ENCODE measurements around the gene MAF. TPM values are rescaled to one million over a fixed set of nuclear protein-coding genes. Genes with fewer than 3 reads are reported as not detected.

Gene MAF
- total RNA-seq, 1 donor, result 1.3 TPM

- no peak for DNase-seq (ENCODE audit: low read depth in 2 of 3, low spot score in 2 of 3)
Measured at GRCh38 chr16:79613009-79613408, 12.5 kb upstream of the MAF start.

GRCh38 chr16:79612207-79612606 is 11.7 kb upstream of the MAF start:
- no peak for DNase-seq (ENCODE audit: low read depth in 2 of 3, low spot score in 2 of 3)

- DNase-seq (ENCODE audit: low read depth in 2 of 3, low spot score in 2 of 3), result no peak
Measured at GRCh38 chr16:79610771-79611170, 10.2 kb upstream of the MAF start.

- no peak for DNase-seq (ENCODE audit: low read depth in 2 of 3, low spot score in 2 of 3)
Measured at GRCh38 chr16:79609861-79610260, 9.3 kb upstream of the MAF start.

- DNase-seq (ENCODE audit: low read depth in 2 of 3, low spot score in 2 of 3), result no peak
Measured at GRCh38 chr16:79608976-79609375, 8.4 kb upstream of the MAF start.

- no peak for DNase-seq (ENCODE audit: low read depth in 2 of 3, low spot score in 2 of 3)
Measured at GRCh38 chr16:79607587-79607986, 7.0 kb upstream of the MAF start.

GRCh38 chr16:79605999-79606398 is 5.5 kb upstream of the MAF start:
- DNase-seq (ENCODE audit: low read depth in 2 of 3, low spot score in 2 of 3), result peak in 1 of 3 donors; percentile 36

- DNase-seq (ENCODE audit: low read depth in 2 of 3, low spot score in 2 of 3), result no peak
Measured at GRCh38 chr16:79603055-79603454, 2.5 kb upstream of the MAF start.

- no peak for DNase-seq (ENCODE audit: low read depth in 2 of 3, low spot score in 2 of 3)
Measured at GRCh38 chr16:79602628-79603014, 2.1 kb upstream of the MAF start.

- DNase-seq (ENCODE audit: low read depth in 2 of 3, low spot score in 2 of 3), result peak; percentile 71 to 85 (median 74)
Measured at GRCh38 chr16:79601931-79602627, 1.5 kb upstream of the MAF start.

GRCh38 chr16:79601092-79601930 is 774 bp upstream of the MAF start:
- DNase-seq (ENCODE audit: low read depth in 2 of 3, low spot score in 2 of 3), result peak in 1 of 3 donors; percentile 17

GRCh38 chr16:79599837-79600637 is 500 bp downstream of the MAF start:
- peak; percentile 30 to 44 (median 33) for DNase-seq (ENCODE audit: low read depth in 2 of 3, low spot score in 2 of 3)

- DNase-seq (ENCODE audit: low read depth in 2 of 3, low spot score in 2 of 3), result peak in 1 of 3 donors; percentile 16
Measured at GRCh38 chr16:79599256-79599836, 1.2 kb downstream of the MAF start.

GRCh38 chr16:79598348-79599181 is 2.0 kb downstream of the MAF start:
- DNase-seq (ENCODE audit: low read depth in 2 of 3, low spot score in 2 of 3), result peak in 2 of 3 donors; percentile 64 to 72

GRCh38 chr16:79598063-79598347 is 2.5 kb downstream of the MAF start:
- DNase-seq (ENCODE audit: low read depth in 2 of 3, low spot score in 2 of 3), result no peak

GRCh38 chr16:79597277-79598062 is 3.1 kb downstream of the MAF start:
- DNase-seq (ENCODE audit: low read depth in 2 of 3, low spot score in 2 of 3), result no peak

- no peak for DNase-seq (ENCODE audit: low read depth in 2 of 3, low spot score in 2 of 3)
Measured at GRCh38 chr16:79595931-79596450, 4.5 kb downstream of the MAF start.

GRCh38 chr16:79595231-79595641 is 5.3 kb downstream of the MAF start:
- DNase-seq (ENCODE audit: low read depth in 2 of 3, low spot score in 2 of 3), result no peak

- DNase-seq (ENCODE audit: low read depth in 2 of 3, low spot score in 2 of 3), result no peak
Measured at GRCh38 chr16:79593754-79594153, 6.8 kb downstream of the MAF start.

Measured in hematopoietic multipotent progenitor cell (in vitro differentiated cells).